Measurements from ENCODE around the gene GYPB.
"Not testable (repeated sequence)": the region's sequence is repeated elsewhere in the genome, so short reads cannot be mapped to it uniquely, and the experiment has no call there.

DNA sequence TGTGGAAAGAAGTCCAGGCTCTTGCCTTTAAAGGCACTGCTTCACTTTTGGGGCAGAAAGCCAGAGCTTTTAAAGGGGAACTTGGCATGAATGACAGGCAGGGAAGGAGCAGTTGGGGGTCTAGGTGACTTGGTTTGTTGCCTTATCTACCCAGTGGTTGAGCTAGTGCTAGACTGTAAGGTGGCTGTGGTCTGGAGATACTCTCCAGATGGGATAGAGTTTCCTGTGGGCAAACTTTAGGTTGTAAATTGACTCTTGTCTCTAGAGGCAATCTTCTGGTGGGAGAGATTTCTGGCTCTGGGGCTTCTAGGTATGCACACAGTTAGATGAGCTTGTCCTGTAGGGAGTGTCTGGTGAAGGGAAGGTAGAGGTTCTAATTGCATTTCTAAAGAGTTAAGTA lies 43.7 kb downstream of the GYPB start:
- TF ChIP-seq EZH2phosphoT487 (IDR thresholded peaks at IDR 0.05; ENCODE audit: insufficient read depth, low read depth); EZH2 (IDR thresholded peaks at IDR 0.05; ENCODE audit: insufficient read depth, poor library complexity, severe bottlenecking): not testable (repeated sequence)

Measured in GM23248 (cell line).